Measurements from ENCODE around the gene FASTKD3.

DNA sequence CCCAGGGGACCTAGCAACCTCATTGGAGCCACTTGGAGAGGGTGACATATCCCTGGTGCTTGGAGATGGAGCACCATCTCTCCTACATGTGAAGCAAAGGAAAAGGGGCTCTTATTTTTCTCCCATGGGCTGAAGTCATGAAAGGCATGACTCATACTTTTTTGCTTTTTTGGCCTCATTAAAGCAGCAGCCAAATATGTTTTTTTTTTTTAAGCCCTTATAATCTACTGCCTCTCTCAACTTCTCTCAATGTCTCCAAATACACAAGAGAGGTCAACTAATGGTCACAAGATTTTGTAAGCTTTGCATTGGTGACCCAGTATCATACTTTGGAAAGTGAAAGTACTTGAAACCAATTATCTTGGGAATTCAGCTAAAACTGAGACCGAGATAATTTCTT lies 16.3 kb downstream of the FASTKD3 start:
- TF ChIP-seq POLR2A (IDR thresholded peaks at IDR 0.05; ENCODE audit: extremely low read depth, insufficient read length) (no peak), MYC (IDR thresholded peaks at IDR 0.05; ENCODE audit: low read depth, low read length) (no peak)
- TF ChIP-seq, protein P1, sequence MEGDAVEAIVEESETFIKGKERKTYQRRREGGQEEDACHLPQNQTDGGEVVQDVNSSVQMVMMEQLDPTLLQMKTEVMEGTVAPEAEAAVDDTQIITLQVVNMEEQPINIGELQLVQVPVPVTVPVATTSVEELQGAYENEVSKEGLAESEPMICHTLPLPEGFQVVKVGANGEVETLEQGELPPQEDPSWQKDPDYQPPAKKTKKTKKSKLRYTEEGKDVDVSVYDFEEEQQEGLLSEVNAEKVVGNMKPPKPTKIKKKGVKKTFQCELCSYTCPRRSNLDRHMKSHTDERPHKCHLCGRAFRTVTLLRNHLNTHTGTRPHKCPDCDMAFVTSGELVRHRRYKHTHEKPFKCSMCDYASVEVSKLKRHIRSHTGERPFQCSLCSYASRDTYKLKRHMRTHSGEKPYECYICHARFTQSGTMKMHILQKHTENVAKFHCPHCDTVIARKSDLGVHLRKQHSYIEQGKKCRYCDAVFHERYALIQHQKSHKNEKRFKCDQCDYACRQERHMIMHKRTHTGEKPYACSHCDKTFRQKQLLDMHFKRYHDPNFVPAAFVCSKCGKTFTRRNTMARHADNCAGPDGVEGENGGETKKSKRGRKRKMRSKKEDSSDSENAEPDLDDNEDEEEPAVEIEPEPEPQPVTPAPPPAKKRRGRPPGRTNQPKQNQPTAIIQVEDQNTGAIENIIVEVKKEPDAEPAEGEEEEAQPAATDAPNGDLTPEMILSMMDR (IDR thresholded peaks at IDR 0.05; ENCODE audit: low read depth, low read length), result no peak
- TF ChIP-seq, protein P2, sequence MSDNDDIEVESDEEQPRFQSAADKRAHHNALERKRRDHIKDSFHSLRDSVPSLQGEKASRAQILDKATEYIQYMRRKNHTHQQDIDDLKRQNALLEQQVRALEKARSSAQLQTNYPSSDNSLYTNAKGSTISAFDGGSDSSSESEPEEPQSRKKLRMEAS (IDR thresholded peaks at IDR 0.05; ENCODE audit: low read depth, low read length), result no peak

Data from NB4 (cell line).